NOMO-1 treated with dmso at 0.1 percent for 144 hours (cell line): ENCODE results near the gene MUCL1.
"Not testable (repeated sequence)": the region's sequence is repeated elsewhere in the genome, so short reads cannot be mapped to it uniquely, and the experiment has no call there.

Experiments
- DNase-seq: peaks from one replicate; lab custom pipeline; 2025; ENCODE audit not compliant: unreplicated experiment; lab: John Stamatoyannopoulos, UW

Gene MUCL1, protein sequence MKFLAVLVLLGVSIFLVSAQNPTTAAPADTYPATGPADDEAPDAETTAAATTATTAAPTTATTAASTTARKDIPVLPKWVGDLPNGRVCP

GRCh38 chr12:54853933-54854538, at the start of gene MUCL1:
MUCL1 (plus strand) TSS chr12:54854516; CDS start chr12:54854583, 67 bp downstream.
- peak; percentile 36 for DNase-seq

DNA sequence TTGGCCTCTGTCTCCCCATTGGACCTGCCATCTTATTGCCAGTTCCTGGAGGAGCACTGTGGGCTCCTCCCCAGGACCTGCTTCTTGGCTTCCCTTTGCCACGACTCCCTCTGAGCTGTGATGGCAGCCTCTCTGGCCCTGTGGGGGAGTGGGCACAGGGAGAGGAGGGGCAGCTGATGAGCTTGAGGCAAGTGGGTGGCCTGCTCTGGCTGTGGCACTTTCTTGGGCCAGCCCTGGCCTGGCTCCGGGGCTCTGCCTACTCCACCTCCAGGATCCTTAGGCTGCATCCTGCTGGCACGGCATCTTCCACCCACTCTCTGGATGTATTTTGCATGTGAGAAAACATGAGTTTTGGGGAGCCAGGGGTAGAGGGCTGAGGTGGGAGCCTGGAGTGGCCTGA, 32.6 kb upstream of the MUCL1 start:
- DNase-seq, result no peak

DNA sequence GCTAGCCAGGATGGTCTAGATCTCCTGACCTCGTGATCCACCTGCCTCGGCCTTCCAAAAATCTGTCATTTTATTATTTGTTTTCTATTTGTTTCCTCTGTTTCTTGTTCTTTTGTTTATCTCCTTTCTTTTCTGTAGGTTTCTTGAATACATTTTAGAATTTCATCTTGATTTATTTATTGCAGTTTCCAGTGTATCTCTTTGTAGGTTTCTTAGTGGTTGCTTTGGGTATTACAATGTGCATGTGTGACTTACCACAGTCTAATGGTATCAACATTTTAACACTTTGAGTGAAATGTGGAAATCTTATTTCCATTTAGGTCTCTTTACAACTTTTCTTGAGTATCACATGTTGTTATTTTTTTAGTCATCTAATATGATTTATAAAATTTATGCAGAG, 29.9 kb upstream of the MUCL1 start:
- DNase-seq, result no peak

GRCh38 chr12:54829511-54829910, 24.8 kb upstream of the MUCL1 start:
- DNase-seq, result no peak

- DNase-seq, result no peak
Measured at GRCh38 chr12:54830199-54830598, 24.1 kb upstream of the MUCL1 start.

DNA sequence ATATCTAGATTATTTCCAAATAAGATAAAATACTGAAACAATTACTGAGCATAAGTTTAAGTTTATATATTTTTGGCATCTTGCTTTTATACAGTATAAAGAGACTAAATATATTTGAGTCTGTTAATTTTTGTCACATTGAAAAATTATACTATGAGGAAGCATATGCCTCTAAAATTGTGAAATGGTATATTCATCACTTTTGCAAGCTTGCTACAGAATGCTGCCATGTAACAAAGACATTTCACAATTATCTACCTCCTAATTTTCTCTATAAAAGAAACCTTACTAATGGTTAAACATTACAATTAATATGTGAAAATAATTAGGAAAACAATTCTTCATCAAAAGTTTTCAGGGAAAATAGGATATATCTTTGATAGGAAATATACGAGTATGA, 22.7 kb upstream of the MUCL1 start:
- DNase-seq, result no peak

DNA sequence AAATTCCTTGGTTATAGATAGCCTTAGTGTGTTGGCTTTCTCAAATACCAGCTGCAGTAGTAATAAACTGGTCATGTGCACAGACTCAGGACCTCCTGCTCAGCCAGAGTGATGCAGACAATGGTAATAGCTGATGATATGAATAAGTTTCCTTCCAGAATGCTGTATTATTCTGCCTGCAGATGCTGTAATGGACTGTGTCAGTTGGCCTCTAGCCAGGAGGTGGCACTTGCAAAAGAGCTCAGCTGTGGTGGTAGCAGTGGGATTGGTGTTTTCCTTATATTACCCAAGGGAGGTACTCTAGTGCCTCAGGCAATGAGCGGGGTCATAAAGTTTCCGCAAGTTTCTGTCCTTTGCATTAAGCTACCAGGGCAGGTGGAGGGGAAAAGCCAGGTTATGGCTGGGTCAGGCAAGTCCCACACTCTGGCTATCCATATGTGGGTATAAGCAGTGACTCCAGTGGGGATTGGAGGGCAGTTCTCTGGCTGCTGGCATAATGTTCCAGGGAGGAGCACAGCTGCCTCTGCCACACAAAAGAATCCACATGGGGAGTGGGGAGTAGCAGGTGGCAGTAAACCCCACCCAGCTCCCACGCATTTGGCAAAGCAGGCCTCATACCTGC, 14.0 kb upstream of the MUCL1 start:
- no peak for DNase-seq

DNA sequence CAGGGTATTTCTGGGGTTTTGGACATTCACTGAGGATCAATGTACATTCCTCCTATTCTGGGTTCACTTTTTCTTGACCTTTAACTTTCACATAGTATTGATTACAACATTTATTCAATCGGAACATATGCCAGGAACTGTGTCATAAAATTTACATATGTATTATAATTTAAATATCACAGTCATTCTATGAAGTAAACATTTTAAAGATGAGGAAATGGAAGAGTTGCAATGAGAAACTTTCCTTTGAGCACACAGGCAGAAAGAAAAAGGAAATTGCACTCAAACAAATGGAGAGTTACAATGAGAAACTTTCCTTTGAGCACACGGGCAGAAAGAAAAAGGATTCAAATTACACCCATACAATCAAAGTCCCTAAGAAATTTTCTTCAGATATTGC, 3.1 kb downstream of the MUCL1 start:
- no peak for DNase-seq

DNA sequence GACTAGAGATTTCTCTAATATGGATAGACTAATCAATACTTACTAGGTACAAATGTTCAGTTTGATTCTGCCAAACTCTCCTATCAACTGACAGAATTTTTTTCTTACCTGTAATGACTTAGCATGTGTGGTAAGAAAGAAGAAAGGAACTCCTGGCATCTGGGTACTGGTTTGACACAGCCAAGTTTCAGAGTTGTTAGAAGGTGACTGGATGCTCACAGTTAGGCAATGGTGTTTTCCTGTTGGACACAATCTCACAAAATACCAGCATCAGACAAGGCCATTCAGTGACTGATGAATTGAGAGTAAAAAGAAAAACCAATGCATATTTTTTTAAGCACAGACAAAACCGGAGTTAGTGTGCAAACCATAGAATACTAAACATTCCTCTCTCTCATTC, 4.2 kb downstream of the MUCL1 start:
- no peak for DNase-seq

GRCh38 chr12:54859502-54859901, 5.2 kb downstream of the MUCL1 start:
- no peak for DNase-seq

- no peak for DNase-seq
Measured at GRCh38 chr12:54861927-54862326, 7.6 kb downstream of the MUCL1 start.

- no peak for DNase-seq
Measured at GRCh38 chr12:54863948-54864618, 9.8 kb downstream of the MUCL1 start.

DNA sequence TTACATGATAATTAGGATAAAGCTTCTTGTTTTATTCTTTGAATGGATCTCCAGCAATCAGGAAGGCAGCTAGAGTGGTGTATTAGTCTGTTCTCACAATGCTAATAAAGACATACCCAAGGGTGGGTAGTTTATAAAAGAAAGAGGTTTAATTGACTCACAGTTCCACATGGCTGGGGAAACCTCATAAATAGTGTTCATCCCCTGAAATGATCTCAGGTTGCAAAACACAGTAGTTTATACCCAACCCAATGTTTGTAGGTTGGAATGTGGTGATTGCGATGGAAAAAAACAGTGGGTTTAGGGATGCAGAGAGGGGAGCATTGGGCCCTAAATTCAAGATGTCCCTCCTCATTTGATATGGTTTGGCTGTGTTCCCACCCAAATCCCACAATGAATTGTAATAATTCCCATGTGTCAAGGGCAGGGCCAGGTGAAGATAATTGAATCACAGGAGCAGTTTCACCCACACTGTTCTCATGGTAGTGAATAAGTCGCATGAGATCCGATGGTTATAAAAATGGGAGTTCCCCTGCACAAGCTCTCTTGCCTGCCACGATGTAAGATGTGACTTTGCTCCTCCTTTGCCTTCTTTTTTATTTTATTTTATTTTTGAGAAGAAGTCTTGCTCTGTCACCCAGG, 11.5 kb downstream of the MUCL1 start:
- DNase-seq, result no peak

DNA sequence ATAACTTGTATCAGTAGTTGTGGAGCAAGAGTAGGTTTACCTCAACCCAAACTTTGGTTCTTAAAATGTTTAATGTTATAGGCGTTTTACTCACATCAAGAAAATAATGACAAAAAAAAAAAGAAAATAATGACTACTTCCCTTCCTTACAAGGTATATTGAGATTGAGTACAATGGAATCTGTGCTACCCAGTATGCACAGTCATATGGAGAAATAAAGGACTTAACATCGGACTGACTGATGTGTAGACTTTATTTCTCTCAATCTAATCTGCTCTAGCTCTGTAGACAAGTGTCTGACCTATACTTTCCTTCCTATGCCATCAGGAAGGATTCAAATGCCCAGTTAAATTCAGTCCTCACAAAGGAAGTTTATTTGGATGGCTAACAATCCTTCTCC, 14.4 kb downstream of the MUCL1 start:
- no peak for DNase-seq

- no peak for DNase-seq
Measured at GRCh38 chr12:54870048-54870447, 15.7 kb downstream of the MUCL1 start.

GRCh38 chr12:54870617-54871016, 16.3 kb downstream of the MUCL1 start:
- no peak for DNase-seq

GRCh38 chr12:54879150-54879549, 24.8 kb downstream of the MUCL1 start:
- no peak for DNase-seq

DNA sequence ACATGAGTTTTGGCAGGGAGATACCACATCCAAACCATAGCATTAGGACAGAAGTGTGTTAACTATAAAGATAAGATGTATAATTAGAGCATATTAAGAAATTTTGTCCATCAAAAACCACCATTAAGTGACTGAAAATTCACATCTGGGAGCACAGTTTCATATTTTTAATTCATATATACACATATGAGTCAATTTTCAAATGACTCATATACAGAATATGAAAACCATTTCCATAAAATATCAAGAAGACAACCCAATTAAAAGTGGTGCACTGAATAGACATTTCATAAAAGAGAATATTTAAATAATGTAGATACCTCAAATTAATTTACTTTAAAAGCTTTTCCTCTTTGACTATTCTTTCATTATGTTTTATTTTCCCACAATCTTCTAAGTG, 25.3 kb downstream of the MUCL1 start:
- no peak for DNase-seq

- DNase-seq, result peak; percentile 55
Measured at GRCh38 chr12:54882079-54882478, 27.8 kb downstream of the MUCL1 start.

DNA sequence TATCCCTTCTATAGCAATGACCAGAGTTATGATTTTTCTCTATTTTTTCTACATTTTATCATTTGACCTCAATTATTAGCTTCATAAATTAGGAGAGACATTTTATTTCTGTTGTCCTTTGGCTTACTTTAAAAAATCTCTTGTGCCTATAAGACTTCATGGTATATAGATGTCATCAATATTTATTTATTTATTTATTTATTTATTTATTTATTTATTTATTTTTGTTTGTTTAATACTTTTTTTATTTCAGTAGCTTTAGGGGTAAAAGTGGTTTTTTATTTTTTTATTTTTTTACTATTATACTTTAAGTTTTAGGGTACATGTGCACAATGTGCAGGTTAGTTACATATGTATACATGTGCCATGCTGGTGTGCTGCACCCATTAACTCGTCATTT, 28.3 kb downstream of the MUCL1 start:
- not testable (repeated sequence) for DNase-seq

DNA sequence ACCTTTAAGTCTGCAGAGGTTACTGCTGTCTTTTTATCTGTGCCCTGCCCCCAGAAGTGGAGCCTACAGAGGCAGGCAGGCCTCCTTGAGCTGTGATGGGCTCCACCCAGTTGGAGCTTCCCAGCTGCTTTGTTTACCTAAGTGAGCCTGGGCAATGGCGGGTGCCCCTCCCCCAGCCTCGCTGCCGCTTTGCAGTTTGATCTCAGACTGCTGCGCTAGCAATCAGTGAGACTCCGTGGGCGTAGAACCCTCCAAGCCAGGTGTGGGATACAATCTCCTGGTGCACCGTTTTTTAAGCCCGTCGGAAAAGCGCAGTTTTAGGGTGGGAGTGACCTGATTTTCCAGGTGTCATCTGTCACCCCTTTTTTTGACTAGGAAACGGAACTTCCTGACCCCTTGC, 34.1 kb downstream of the MUCL1 start:
- not testable (repeated sequence) for DNase-seq

DNA sequence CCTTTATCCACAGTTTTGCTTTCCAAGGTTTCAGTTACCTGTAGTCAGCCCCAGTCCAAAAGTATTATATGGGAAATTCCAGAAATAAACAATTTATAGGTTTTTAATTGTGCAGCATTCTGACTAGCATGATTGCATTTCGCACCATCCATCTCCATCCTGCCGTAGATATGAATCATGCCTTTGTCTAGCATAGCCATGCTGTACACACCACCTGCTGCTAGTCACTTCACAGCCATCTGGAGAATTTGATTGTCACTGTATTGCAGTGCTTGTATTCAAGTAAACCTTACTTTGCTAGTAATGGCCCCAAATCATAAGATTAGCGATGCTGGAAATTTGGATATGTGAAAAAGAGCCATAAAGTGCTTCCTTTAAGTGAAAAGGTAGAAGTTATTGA, 36.0 kb downstream of the MUCL1 start:
- no peak for DNase-seq
